ENCODE measurements around the gene PCDHB7. TPM values are rescaled to one million over a fixed set of nuclear protein-coding genes. Genes with fewer than 3 reads are reported as not detected.

The PCDHB7 gene
- 0.33 and 1.1 TPM in 2 replicates for total RNA-seq

GRCh38 chr5:141172381-141173204 lies at the start of gene PCDHB7:
PCDHB7 (plus strand) TSS chr5:141172644; CDS start chr5:141172836, 192 bp downstream.

GRCh38 chr5:141135030-141135717 lies 37.3 kb upstream of the PCDHB7 start, which contains the start of gene PCDHB5:
PCDHB5 (plus strand) TSS chr5:141135206; CDS start chr5:141135435, 229 bp downstream.

GRCh38 chr5:141149812-141150211 lies 22.6 kb upstream of the PCDHB7 start, which contains the start of gene PCDHB6:
PCDHB6 (plus strand) TSS chr5:141150057; CDS start chr5:141150258, 201 bp downstream.

GRCh38 chr5:141177577-141178191 lies 5.2 kb downstream of the PCDHB7 start, which contains the start of gene PCDHB8:
PCDHB8 (plus strand) TSS chr5:141177790; CDS start chr5:141178035, 245 bp downstream.

GRCh38 chr5:141182248-141182647 lies 9.8 kb downstream of the PCDHB7 start, which contains the start of gene PCDHB16:
PCDHB16 (plus strand) TSS chr5:141182387; CDS start chr5:141182560, 173 bp downstream.

GRCh38 chr5:141186897-141187512 lies 14.6 kb downstream of the PCDHB7 start, which contains the start of gene PCDHB9:
PCDHB9 (plus strand) TSS chr5:141187161; CDS start chr5:141187319, 158 bp downstream.

GRCh38 chr5:141192110-141192725 lies 19.8 kb downstream of the PCDHB7 start, which contains the start of gene PCDHB10:
PCDHB10 (plus strand) TSS chr5:141192353; CDS start chr5:141192553, 200 bp downstream.

GRCh38 chr5:141199359-141200235 lies 27.2 kb downstream of the PCDHB7 start, which contains the start of gene PCDHB11:
PCDHB11 (plus strand) TSS chr5:141199627; CDS start chr5:141199775, 148 bp downstream.

GRCh38 chr5:141208478-141208877 lies 36.0 kb downstream of the PCDHB7 start, which contains the start of gene PCDHB12:
PCDHB12 (plus strand) TSS chr5:141208719; CDS start chr5:141208908, 189 bp downstream.

GRCh38 chr5:141213656-141214339 lies 41.4 kb downstream of the PCDHB7 start, which contains the start of gene PCDHB13:
PCDHB13 (plus strand) TSS chr5:141213919; CDS start chr5:141214124, 205 bp downstream.

GRCh38 chr5:141223112-141223783 lies 50.8 kb downstream of the PCDHB7 start, which contains the start of gene PCDHB14:
PCDHB14 (plus strand) TSS chr5:141223343; CDS start chr5:141223506, 163 bp downstream.

Other genes starting within 250 kb of the PCDHB7 start
- gene PCDHAC1, start 246.3 kb upstream of the PCDHB7 start, total RNA-seq = 0.07 and 0.26 TPM in 2 replicates
- 0.43 and 1.3 TPM in 2 replicates for gene PCDHAC2, start 206.2 kb upstream of the PCDHB7 start, total RNA-seq
- gene PCDHB1, start 121.3 kb upstream of the PCDHB7 start, total RNA-seq = not detected in 2 replicates
- 3.6 and 4.4 TPM in 2 replicates for gene PCDHB2, start 78.0 kb upstream of the PCDHB7 start, total RNA-seq
- 0.79 and 1.6 TPM in 2 replicates for gene PCDHB3, start 72.2 kb upstream of the PCDHB7 start, total RNA-seq
- gene PCDHB4, start 50.8 kb upstream of the PCDHB7 start, total RNA-seq = 0.20 and 0.59 TPM in 2 replicates
- gene PCDHB5, start 37.4 kb upstream of the PCDHB7 start, total RNA-seq = 0.36 and 2.2 TPM in 2 replicates
- gene PCDHB6, start 22.6 kb upstream of the PCDHB7 start, total RNA-seq = 0.20 and 0.36 TPM in 2 replicates
- gene PCDHB8, start 5.1 kb downstream of the PCDHB7 start, total RNA-seq = 0.26 and 1.3 TPM in 2 replicates
- gene PCDHB16, start 9.7 kb downstream of the PCDHB7 start, total RNA-seq = 0.50 and 0.59 TPM in 2 replicates
- 0.40 and 0.59 TPM in 2 replicates for gene PCDHB9, start 14.5 kb downstream of the PCDHB7 start, total RNA-seq
- gene PCDHB10, start 19.7 kb downstream of the PCDHB7 start, total RNA-seq = 0.79 and 1.4 TPM in 2 replicates
- gene PCDHB11, start 27.0 kb downstream of the PCDHB7 start, total RNA-seq = 0.69 and 0.85 TPM in 2 replicates
- 0.26 and 0.46 TPM in 2 replicates for gene PCDHB12, start 36.1 kb downstream of the PCDHB7 start, total RNA-seq
- gene PCDHB13, start 41.3 kb downstream of the PCDHB7 start, total RNA-seq = 0.59 and 1.8 TPM in 2 replicates
- 1.6 and 2.1 TPM in 2 replicates for gene PCDHB14, start 50.7 kb downstream of the PCDHB7 start, total RNA-seq
- 0.59 and 0.91 TPM in 2 replicates for gene PCDHB15, start 72.8 kb downstream of the PCDHB7 start, total RNA-seq
- 0.13 and 0.26 TPM in 2 replicates for gene SLC25A2, start 131.4 kb downstream of the PCDHB7 start, total RNA-seq
- 56.6 and 69.0 TPM in 2 replicates for gene TAF7, start 148.1 kb downstream of the PCDHB7 start, total RNA-seq
- 1.2 and 1.4 TPM in 2 replicates for gene PCDHGA1, start 157.9 kb downstream of the PCDHB7 start, total RNA-seq
- gene PCDHGA2, start 166.1 kb downstream of the PCDHB7 start, total RNA-seq = 2.8 and 4.2 TPM in 2 replicates
- gene PCDHGA3, start 171.2 kb downstream of the PCDHB7 start, total RNA-seq = 0.79 and 3.0 TPM in 2 replicates
- 2.2 and 3.8 TPM in 2 replicates for gene PCDHGB1, start 177.5 kb downstream of the PCDHB7 start, total RNA-seq
- 11.6 and 16.9 TPM in 2 replicates for gene PCDHGA4, start 182.4 kb downstream of the PCDHB7 start, total RNA-seq
- gene PCDHGB2, start 187.3 kb downstream of the PCDHB7 start, total RNA-seq = 3.2 and 3.9 TPM in 2 replicates
- gene PCDHGA5, start 191.5 kb downstream of the PCDHB7 start, total RNA-seq = 1.8 and 2.3 TPM in 2 replicates
- 7.8 and 8.1 TPM in 2 replicates for gene PCDHGB3, start 197.6 kb downstream of the PCDHB7 start, total RNA-seq
- gene PCDHGA6, start 201.2 kb downstream of the PCDHB7 start, total RNA-seq = 5.3 and 6.7 TPM in 2 replicates
- 6.9 and 10.3 TPM in 2 replicates for gene PCDHGA7, start 210.1 kb downstream of the PCDHB7 start, total RNA-seq
- gene PCDHGB4, start 215.1 kb downstream of the PCDHB7 start, total RNA-seq = 26.1 and 54.1 TPM in 2 replicates
- gene PCDHGA8, start 220.0 kb downstream of the PCDHB7 start, total RNA-seq = 4.0 and 4.3 TPM in 2 replicates
- 34.3 and 47.0 TPM in 2 replicates for gene PCDHGB5, start 225.3 kb downstream of the PCDHB7 start, total RNA-seq
- 5.2 and 5.5 TPM in 2 replicates for gene PCDHGA9, start 230.1 kb downstream of the PCDHB7 start, total RNA-seq
- 3.9 and 4.8 TPM in 2 replicates for gene PCDHGB6, start 235.4 kb downstream of the PCDHB7 start, total RNA-seq
- gene PCDHGA10, start 240.3 kb downstream of the PCDHB7 start, total RNA-seq = 8.3 and 9.4 TPM in 2 replicates
- gene PCDHGB7, start 245.0 kb downstream of the PCDHB7 start, total RNA-seq = 13.8 and 14.7 TPM in 2 replicates
- gene PCDHGA11, start 248.4 kb downstream of the PCDHB7 start, total RNA-seq = 20.6 and 27.7 TPM in 2 replicates